Ascending aorta (tissue), 2 donors: Measurements from ENCODE around the gene SSC5D. TPM values are rescaled to one million over a fixed set of nuclear protein-coding genes. Genes with fewer than 3 reads are reported as not detected.

Source experiments
- DNase-seq, 2 donors: peaks; one replicate each; pipeline ENCODE4 v3.0.0-alpha.2; 2019; ENCODE audit warnings: low spot score in 2 of 2
- H3K27ac ChIP-seq, 2 donors: fragments of 200-600 bp; sonication (generic); one replicate each; pipeline ENCODE4 v1.5.1; 2016 to 2017; ENCODE audit warnings: mild to moderate bottlenecking in 1 of 2
- H3K27me3 ChIP-seq: fragments of 200-600 bp; sonication (generic); one replicate; pipeline ENCODE4 v1.5.1; 2017
- H3K36me3 ChIP-seq, 2 donors: fragments of 200-600 bp; sonication (generic); one replicate each; pipeline ENCODE4 v1.5.1; 2016
- H3K4me1 ChIP-seq, 2 donors: fragments of 200-600 bp; sonication (generic); one replicate each; pipeline ENCODE4 v1.5.1; 2016 to 2017; ENCODE audit warnings: mild to moderate bottlenecking in 1 of 2
- H3K4me3 ChIP-seq, 2 donors: fragments of 200-600 bp; sonication (generic); one replicate each; pipeline ENCODE4 v1.5.1; 2016 to 2017; ENCODE audit warnings: mild to moderate bottlenecking in 1 of 2
- H3K9me3 ChIP-seq, 2 donors: fragments of 200-600 bp; sonication (generic); one replicate each; pipeline ENCODE4 v1.5.1; 2016
- intact Hi-C: fragments of 100-400 bp; cut with DNase I; formaldehyde crosslinking; loops from one replicate; pipeline ENCODE4 v1.15.1; 2023
- total RNA-seq: library from RNA; depleted of rRNA; stranded (reverse); fragments of >200 nt; gene quantifications from one replicate; pipeline ENCODE4 v1.1.0, GENCODE V29; 2016
- TF ChIP-seq, protein P1 (sequence below), 3 experiments: fragments of 200-600 bp in 2 of 3; fragments of 450-650 bp in 1 of 3; sonication (generic) in 2 of 3; IDR thresholded peaks; one replicate each; pipeline ENCODE4 v1.5.1; 2016 to 2019; ENCODE audit warnings: antibody characterized with exemption in 3 of 3, mild to moderate bottlenecking in 1 of 3, moderate library complexity in 1 of 3

SSC5D gene
- total RNA-seq, 1 donor from 2014 or later: 22.4 TPM

DNA sequence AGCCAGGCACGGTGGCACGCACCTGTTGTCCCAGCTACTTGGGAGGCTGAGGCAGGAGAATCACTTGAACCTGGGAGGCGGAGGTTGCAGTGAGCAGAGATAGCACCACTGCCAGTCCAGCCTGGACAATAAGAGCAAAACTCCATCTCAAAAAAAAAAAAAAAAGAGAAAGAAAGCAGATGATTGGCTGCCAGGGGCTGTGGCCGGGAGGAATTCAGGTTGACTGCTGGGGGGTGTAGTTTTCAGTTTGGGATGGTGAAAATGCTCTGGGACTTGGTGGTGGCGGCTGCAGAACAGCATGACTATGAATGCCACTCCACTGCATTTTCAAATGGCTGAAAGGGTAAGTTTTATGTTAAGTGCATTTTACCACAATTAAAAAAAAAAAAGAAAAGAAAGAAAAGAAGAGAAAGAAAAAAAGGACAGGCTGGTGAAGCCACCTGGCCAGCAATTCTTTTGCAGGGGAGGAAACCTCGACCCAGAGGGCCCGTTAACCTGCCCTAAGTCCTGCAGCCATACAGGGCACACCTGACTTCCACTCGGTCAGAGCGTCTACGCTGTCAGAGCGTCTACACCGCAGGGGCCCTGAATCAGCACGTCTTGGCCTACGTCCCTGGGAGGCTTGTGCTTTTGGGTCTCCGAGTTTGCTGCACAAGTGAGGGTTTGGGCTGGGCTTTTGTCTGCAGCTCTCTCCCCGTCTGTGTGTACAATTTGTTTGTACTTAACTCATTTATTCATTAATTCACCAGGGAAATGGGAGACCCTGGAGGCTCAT lies 30.4 kb upstream of the SSC5D start:
- TF ChIP-seq, protein P1, sequence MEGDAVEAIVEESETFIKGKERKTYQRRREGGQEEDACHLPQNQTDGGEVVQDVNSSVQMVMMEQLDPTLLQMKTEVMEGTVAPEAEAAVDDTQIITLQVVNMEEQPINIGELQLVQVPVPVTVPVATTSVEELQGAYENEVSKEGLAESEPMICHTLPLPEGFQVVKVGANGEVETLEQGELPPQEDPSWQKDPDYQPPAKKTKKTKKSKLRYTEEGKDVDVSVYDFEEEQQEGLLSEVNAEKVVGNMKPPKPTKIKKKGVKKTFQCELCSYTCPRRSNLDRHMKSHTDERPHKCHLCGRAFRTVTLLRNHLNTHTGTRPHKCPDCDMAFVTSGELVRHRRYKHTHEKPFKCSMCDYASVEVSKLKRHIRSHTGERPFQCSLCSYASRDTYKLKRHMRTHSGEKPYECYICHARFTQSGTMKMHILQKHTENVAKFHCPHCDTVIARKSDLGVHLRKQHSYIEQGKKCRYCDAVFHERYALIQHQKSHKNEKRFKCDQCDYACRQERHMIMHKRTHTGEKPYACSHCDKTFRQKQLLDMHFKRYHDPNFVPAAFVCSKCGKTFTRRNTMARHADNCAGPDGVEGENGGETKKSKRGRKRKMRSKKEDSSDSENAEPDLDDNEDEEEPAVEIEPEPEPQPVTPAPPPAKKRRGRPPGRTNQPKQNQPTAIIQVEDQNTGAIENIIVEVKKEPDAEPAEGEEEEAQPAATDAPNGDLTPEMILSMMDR (IDR thresholded peaks at IDR 0.05): no peak
- intact Hi-C loops: no loop called here
- Histone ChIP-seq H3K4me3 (no peak overlapping the region), H3K27ac (no peak overlapping the region), H3K9me3 (no peaks in the 10 kb centered on the region), H3K36me3 (peaks cover 0 to 7% of the 10 kb centered on the region in 2 donors), H3K4me1 (peaks cover 0 to 5% of the 10 kb centered on the region in 2 donors), H3K27me3 (peaks cover 3% of the 10 kb centered on the region)
- no peak for DNase-seq

DNA sequence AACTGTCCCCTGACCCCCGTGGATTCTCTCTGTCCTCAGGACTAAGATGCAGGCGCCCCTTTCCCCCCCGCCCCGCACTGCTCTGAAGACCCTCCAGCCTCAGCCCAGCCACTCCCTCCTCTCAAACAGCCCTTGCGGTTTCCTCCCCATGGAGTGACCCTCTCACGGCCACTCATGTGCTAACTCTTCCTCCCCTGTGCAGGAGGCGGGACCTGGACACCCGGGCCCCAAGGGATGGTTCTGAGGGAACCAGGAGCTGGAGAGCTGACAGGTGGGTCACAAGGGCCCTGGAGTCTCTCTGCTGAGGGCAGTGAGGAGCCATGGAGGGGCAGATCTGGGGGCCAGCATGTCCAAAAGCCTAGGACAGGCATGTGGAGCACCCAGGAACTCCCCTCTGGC lies 28.7 kb upstream of the SSC5D start:
- Histone ChIP-seq H3K4me1 (peaks cover 0 to 5% of the 10 kb centered on the region in 2 donors), H3K9me3 (no peaks in the 10 kb centered on the region), H3K27ac (no peak overlapping the region), H3K4me3 (no peak overlapping the region), H3K36me3 (peaks cover 0 to 7% of the 10 kb centered on the region in 2 donors), H3K27me3 (no peaks in the 10 kb centered on the region)
- no peak for DNase-seq
- TF ChIP-seq, protein P1 (IDR thresholded peaks at IDR 0.05): no peak
- intact Hi-C loops: no loop called here

DNA sequence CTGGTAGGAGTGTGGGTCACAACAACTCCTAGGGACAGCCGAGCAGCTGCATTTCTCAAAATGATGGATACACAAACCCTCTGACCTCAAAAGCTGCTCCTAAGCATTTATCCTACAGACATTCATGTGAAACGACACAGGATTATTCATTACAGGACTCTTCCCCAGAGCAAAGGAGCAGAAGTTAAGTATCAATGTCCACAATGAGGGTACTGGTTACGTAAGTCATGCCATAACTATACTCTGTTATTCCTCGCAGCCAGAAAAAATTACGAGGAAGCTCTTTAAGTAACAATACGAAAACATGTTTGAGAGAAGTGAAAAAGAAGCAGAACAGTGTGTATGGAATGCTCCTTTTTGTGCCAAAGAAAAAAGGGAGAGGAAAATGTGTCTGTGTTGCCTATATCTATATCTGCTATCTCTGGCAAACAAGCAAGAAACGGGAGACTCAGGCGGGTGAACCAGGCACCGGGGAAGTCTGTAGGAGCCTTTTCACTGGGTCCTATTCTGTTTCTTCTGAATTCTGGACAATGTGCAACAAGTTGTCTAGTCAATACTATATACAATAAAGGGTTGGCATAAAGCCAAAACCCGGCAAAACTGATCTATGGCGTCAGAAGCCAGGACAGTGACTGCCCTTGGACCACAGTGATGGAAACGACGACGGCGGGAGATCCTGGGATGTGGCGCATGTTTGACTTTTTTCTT lies 28.1 kb upstream of the SSC5D start:
- no peaks in the 10 kb centered on the region for H3K27me3 ChIP-seq
- DNase-seq: no peak
- intact Hi-C loops: loop anchor here (2.0 to 5.0 kb wide), 4 partner anchors 75 to 343 kb away; partner anchors contain the start of genes BRSK1, HSPBP1, PPP1R12C and RPL28
- peak overlapping the region; percentile 58 to 77 for H3K4me3 ChIP-seq
- H3K27ac ChIP-seq: peak overlapping the region in 1 of 2 donors; percentile 79
- peaks cover 0 to 5% of the 10 kb centered on the region in 2 donors for H3K4me1 ChIP-seq
- H3K9me3 ChIP-seq: no peaks in the 10 kb centered on the region
- TF ChIP-seq, protein P1 (IDR thresholded peaks at IDR 0.05): no peak
- peaks cover 0 to 6% of the 10 kb centered on the region in 2 donors for H3K36me3 ChIP-seq

DNA sequence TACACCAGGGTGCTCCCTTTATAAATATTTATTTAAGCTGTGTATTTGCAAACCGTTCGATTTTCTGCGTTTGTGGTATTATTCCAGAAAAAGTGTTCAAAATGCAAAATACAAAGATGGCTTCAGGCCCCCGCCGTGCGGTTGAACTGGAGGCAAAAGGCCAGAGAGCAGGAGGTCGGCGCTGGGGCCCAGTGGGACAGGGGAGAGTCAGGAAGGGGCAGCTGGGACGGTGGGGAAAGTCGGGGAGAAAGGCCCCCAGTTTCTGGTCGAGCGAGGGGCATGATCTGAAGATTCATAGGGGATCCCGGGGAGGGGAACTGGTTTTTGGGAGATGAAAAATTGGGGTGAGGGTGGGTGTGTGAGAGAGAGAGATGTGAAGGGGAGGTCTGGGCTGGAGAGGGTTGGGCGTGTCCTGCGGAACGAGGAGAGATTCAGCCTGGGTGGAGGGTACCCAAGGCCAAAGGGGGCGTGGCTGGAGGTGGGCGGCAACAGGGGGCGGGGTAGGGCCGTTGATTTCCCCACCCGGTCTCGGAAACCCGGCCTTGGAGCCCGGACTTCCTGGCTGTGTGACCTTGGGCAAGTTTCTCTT lies 27.5 kb upstream of the SSC5D start:
- intact Hi-C loops: loop anchor here (1.0 to 5.0 kb wide), 7 partner anchors 16 to 344 kb away; partner anchors contain the start of genes BRSK1, FIZ1, HSPBP1 and PPP1R12C
- peaks cover 0 to under 1% of the 10 kb centered on the region in 2 donors for H3K36me3 ChIP-seq
- DNase-seq: peak in 1 of 2 donors; percentile 86
- peak overlapping the region; percentile 61 to 79 for H3K27ac ChIP-seq
- no peaks in the 10 kb centered on the region for H3K9me3 ChIP-seq
- no peaks in the 10 kb centered on the region for H3K27me3 ChIP-seq
- H3K4me1 ChIP-seq: peaks cover 0 to 5% of the 10 kb centered on the region in 2 donors
- H3K4me3 ChIP-seq: peak overlapping the region; percentile 58 to 77
- TF ChIP-seq, protein P1 (IDR thresholded peaks at IDR 0.05): no peak

DNA sequence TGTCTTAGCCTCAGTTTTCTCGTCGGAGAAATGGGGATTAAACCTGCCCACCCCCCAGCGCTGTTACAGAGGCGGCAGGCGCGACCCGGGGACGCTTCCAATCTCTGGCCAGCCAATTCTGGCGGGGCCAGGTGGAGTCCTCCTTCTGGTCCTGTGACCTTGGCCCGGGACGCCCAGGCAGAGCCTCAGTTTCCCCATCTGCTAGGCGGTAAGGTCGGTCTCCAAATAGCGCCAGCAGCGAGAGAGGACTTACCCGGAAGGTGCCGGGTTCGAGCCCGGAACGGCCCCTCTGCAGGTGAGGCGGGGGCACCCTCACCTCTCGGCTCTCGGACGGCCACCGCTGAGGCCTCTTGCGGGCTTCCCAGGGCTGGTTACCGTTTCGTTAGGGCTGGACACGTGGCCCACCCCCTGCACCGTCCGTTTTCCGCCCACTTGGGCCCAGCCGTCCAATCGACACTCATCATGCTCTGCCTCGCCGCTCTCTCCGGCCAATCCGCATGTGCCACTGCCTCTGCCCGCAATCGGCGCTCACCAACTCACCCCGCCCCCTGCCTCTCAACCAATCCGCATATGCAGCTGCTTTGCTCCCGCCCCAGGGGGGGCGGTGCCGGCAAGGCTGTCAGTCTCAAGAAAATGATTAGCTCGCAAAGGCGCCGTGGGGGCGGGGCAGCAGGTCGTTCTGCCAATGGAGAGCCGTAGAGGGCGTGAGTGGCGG lies 26.8 kb upstream of the SSC5D start, which contains the start of gene ISOC2:
Gene ISOC2 (minus strand): TSS at position 384 of the 715 bp plus-strand sequence. CDS start 5,156 bp downstream, outside the sequence.
- TF ChIP-seq, protein P1 (IDR thresholded peaks at IDR 0.05): no peak
- Histone ChIP-seq H3K4me3 (peak within 1 kb of the TSS; percentile 58 to 77), H3K27me3 (no peaks in the 10 kb centered on the region), H3K9me3 (no peaks in the 10 kb centered on the region), H3K27ac (peak within 1 kb of the TSS; percentile 67 to 79), H3K36me3 (no peaks in the 10 kb centered on the region), H3K4me1 (peaks cover 0 to 5% of the 10 kb centered on the region in 2 donors)
- peak; percentile 100 for DNase-seq
- intact Hi-C loops: loop anchor here (1.0 to 5.0 kb wide), 7 partner anchors 15 to 345 kb away; partner anchors contain the start of genes BRSK1, FIZ1, HSPBP1 and PPP1R12C
